ENCODE data around the gene GRIN2C.

- TF ChIP-seq CTCF (IDR thresholded peaks at IDR 0.05), result no peak
- no peak for TF ChIP-seq ZFX (IDR thresholded peaks at IDR 0.05; ENCODE audit: borderline replicate concordance)
Observed at GRCh38 chr17:74856112-74856511, 3.6 kb downstream of the GRIN2C start.

Data from 22Rv1 (cell line).